GM19099 (cell line): ENCODE results near the gene RNF2.

ENCODE experiments used
- POLR2A ChIP-seq: IDR thresholded peaks from 3 replicates; pipeline ENCODE4 v1.6.1; 2011; ENCODE audit warnings: low read depth; ENCODE audit not compliant: insufficient read length; ENCODE audit errors: extremely low read depth

RNF2 gene

DNA sequence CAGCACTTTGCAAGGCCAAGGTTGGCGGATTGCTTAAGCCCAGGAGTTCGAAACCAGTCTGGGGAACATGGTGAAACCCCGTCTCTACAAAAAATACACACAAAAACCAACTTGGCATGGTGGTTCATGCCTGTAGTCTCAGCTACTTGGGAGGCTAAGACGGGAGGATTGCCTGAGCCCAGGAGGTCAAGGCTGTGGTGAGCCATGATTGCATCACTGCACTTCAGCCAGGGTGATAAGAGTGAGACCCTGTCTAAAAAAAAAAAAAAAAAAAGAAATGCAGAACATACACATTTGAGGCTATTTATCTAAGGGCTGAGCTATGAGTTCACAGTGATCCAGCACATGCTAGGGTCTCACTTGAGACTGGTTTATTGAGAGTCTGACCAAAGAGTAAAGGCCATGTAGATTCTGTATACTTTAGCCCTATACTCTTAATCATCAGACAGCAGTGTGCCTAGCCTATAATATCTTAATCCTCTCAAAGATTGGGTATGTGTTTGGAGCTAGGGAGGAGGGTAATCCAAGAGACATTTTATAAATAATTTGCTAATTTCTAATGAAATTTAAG is 23.9 kb downstream of the RNF2 start:
- TF ChIP-seq POLR2A, result no peak

DNA sequence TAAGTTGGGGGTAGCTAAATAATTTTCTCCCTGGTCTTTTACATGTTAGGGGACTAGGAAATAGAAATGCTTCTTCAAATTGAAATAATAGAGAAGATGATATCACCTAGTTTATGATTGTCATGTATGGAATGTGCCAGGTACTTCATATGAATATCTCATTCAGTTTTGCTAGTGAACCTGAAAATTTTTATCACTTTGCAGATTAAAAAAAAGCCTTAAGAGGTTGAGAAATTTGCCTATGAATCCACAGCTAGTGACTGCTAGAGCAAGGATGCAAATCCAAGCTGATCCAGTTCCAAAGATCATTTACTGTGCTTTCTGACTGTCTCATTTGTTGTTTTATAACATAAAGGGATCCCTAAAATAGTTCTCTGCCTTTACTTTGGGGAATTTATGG is 24.7 kb downstream of the RNF2 start:
- no peak for TF ChIP-seq POLR2A

DNA sequence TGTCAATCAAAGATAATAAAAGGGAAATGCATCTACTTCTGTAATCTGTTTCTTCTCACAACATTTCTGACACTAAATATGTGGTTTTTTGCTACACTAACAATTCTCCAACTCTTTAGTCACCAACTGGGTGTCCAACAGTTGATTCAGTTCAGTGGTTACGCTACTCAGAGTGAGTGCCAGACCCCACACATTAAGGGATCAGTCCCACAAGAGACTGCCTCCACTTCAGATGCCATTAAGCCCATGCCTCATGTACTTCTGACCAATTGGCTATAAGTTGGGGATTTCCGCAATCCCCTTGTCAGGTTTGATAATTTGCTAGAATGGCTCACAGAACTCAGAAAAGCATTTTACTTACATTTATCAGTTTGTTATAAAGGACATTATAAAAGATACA is 28.4 kb downstream of the RNF2 start:
- no peak for TF ChIP-seq POLR2A

DNA sequence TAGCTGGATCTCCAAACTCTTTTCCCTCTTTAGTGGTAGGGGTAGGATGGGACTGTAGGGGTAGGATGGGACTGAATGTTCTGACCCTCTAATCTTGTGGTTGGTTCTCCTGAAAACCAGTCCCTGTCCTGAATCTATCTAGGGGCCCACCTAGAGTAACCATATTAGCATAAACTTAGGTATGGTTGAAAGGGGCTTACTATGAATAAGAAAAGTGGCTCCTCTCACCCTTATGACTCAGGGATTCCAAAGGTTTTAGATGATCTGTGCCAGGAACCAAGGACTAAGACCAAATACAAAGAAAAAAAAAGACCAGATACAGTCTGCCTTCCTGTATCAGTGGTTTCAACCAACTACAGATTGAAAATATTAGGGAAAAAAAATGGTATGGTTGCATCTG is 28.9 kb downstream of the RNF2 start:
- no peak for TF ChIP-seq POLR2A

DNA sequence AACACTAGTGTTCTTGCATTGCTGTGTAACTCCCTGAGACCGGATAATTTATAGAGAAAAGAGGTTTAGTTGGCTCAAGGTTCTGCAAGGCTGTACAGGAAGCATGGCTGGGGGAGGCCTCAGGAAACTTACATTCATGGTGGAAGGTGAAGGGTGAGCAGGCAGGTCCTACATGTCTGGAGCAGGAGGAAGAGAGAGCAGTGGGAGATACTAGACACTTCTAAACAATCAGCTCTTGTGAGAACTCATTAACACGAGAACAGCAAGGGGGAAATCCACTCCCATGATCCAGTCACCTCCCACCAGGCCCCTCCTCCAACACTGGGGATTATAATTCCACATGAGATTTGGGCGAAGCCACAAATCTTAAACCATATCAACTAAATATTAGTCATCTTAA is 30.1 kb downstream of the RNF2 start:
- TF ChIP-seq POLR2A, result no peak

DNA sequence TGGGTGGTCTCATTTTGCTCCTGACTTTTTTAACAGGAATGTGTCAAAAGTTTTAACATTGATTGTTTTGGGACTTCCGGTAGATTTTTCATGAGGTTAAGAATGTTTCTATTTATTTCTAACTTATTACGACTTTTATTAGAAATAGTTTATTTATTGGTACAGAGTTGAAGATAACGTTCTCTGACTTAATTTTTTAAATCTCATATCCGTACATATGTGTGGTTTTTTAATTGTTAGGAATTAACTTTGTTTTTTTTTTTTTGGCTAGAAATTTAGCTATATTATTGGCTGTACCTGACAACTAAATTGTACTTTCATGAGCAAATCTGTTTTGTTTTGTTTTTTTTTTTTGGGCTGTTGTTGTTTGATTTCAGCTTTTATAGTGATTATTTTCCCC is 32.0 kb downstream of the RNF2 start:
- no peak for TF ChIP-seq POLR2A

DNA sequence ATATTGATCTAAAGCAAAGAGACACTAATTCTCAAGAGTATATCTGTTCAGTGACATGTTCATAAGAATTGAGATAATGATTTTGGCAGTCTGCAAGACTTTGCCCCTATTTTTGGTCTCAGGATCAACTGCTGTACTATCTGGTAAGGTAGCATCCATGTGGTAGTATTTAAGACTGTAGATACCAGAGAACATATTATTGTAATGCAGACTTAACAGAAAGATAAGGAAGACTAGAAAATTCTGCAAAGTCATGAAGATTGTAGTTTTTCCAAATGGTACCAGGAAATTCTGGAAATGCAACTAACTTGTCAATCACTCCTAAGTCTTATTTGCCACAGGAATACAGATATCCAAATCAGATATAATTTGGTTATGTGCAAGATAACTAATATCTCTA is 35.1 kb downstream of the RNF2 start:
- no peak for TF ChIP-seq POLR2A

DNA sequence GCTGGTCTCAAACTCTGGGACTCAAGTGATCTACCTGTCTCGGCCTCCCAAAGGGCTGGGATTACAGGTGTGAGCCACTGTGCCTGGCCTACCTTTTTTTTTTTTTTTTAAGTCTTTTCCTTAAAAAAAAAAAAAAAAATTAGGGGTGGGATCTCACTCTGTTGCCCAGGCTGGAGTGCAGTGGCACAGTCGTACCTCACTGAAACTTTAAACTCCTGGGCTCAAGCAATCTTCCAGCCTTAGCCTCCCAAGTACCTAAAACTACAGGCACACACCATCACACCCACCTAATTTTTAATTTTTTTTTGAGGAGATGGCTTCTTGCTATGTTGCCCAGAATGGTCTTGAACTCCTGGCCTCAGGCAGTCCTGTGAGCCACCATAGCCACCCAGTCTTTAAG is 38.5 kb downstream of the RNF2 start:
- TF ChIP-seq POLR2A, result no peak

DNA sequence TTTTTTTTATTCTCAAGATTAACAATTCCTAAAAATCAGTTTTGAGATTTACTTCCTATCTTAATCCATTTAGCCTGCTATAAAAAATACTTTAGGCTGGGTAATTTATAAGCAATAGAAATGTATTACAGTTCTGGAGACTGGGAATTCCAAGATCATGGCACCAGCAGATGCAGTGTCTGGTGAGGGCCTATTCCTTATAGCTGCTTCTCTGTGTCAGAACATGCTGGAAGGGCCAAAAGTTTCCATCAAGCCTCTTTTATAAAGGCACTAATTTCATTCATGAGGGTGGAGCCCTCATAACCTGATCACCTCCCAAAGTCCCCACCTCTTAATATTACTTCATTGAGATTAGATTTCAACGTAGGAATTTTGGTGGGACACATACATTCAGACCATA is 41.7 kb downstream of the RNF2 start:
- no peak for TF ChIP-seq POLR2A

DNA sequence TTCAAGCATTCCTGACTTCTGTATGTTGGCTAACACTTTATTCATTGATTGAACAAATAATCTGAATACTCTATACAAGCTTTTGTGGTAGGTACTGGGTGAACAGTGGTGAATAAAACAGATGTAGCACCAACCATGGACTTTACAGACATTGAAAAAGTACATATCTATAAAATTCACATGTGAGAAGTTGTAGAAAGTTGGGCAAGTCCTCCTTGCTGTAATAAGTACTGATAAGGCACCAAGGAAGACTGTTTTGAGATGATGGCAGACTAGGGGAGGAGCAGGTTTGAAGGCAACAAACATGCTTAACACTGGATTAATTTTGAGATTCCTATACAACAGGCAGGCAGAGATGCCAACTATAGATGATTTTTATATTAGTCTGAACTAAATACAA is 42.4 kb downstream of the RNF2 start:
- TF ChIP-seq POLR2A, result no peak

DNA sequence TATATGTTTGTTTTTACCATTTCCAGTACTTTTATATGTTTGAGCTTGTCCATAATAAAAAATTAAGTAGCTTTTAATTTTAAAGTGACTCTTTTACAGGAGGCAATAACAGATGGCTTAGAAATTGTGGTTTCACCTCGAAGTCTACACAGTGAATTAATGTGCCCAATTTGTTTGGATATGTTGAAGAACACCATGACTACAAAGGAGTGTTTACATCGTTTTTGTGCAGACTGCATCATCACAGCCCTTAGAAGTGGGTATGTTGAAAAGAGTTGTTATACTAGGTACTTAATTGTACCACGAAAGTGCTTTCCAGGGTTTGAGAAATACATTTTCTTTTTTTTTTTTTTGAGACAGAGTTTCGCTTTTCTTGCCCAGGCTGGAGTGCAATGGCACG is 46.1 kb downstream of the RNF2 start:
- no peak for TF ChIP-seq POLR2A

DNA sequence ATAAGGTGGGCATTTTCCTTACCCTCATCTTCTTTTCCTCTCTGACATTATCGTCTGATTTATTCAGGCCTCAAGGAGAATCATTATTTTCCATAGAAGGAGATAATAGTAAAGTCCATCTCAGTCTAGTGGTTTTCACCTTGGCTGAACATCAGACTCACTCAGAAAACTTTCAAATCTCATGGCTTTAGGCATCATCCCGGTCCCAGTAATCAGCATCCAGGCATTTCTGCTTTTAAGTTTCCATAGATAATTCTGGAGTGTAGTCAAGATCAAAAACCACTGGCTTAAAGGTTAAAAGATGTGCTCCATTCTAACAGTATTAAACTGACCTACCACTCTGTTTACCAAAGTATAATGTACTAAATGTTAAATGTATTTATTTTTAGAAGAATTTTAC is 49.4 kb downstream of the RNF2 start:
- TF ChIP-seq POLR2A, result no peak

DNA sequence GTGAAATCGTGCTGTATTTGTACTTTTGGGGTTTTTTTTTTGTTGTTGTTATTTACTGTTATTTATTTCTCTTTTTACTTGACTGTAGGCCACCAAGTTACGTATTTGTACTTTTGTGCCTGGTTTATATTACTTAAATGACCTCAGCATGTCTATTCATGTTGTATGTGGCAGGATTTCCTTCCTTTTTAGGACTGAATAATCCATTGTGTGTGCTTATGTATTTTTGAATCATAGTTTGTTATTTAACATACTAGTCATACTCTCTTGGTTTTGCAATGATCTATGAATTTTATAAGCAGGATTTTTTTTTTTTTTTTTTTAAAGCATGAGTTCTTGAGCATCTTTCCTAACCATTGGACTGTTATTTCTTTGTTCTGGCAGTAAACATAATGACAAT is 51.2 kb downstream of the RNF2 start:
- no peak for TF ChIP-seq POLR2A

DNA sequence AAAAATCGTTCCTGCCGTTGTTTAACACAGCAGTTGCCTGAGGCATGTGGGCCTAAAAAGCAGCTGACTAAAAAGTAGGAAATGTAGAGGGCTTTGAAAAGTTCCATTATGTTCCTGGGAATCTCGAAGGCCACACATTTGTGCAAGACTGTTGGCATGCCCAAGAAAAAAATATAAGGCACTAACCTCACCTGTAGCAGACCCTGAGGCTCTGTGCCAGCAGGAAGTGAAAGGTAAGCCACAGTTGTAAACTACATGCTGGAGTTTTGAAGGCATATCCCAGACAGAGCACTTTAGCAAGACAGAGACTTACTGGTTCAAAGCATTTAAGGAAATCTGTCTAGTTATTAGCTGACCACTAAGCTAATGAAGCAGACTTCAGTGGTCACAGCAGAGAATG is 58.7 kb downstream of the RNF2 start:
- no peak for TF ChIP-seq POLR2A

DNA sequence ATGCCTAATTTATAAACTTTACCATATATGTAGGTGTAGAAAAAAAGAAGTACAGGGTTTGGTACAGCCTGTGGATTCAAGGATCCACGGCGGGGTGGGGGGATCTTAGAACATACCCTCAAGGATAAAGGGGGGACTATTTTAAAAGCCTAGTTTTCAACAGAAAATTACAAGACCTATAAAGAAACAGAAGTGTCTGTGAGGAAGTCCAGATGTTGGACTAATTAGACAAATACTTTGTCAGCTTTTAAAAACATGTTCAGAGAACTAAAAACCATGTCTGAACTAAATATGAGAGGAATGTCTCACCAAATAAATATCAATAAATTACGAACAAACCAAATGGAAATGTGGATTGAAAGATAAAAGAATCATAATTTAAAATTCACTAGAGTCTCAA is 59.8 kb downstream of the RNF2 start:
- TF ChIP-seq POLR2A, result no peak

DNA sequence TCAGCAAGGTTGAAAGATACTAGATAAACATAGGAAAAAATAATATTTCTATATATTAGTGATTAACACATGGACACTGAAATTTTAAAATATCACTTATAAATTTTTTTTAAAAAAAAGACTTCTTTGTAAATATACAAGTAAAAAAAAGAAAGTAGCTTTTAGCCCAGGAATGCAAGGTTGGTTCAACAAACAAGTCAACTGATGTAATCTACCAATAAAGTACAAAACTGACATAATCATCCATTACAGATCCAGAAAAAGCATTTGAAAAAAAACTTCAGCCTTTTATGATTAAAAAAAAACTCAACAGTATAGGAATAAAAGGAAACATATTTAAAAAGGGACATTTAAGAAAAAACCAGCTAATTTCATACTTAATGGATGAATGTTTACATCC is 63.0 kb downstream of the RNF2 start:
- TF ChIP-seq POLR2A, result no peak

DNA sequence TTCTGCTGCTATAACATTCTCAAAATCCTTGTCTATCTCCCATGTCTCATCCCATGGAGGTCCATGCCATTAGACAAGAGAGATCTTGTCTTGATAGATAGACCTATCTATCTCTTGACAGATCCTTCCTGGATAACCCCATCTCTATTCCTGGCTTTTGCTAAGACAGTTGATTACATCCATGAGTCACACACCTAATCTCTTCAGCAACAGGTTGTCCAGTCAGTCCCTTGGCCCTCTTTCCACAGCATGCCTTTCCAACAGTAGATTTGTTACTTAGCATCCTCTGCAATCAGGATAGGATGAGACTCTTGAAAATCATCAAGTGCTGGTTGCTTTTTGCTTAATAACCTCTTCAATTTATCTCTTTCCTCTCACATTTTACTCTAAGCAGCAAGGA is 64.8 kb downstream of the RNF2 start:
- TF ChIP-seq POLR2A, result no peak
